Stomach (tissue), 4 donors: ENCODE measurements around the gene ADH7.

Experiments used
- CTCF ChIP-seq, 7 experiments: fragments of 450-650 bp in 4 of 7; fragments of 200-600 bp in 3 of 7; sonication (generic) in 3 of 7; IDR thresholded peaks; one replicate each; pipeline ENCODE4 v1.5.1; 2016 to 2019; ENCODE audit warnings: antibody characterized with exemption in 7 of 7, control low read depth in 2 of 7, mild to moderate bottlenecking in 1 of 7
- EP300 ChIP-seq: sonication (generic); formaldehyde crosslinking; IDR thresholded peaks from one replicate; pipeline ENCODE4 v1.6.1; 2017; ENCODE audit warnings: antibody characterized with exemption
- POLR2A ChIP-seq, 4 donors: fragments of 450-650 bp; IDR thresholded peaks; one replicate each; pipeline ENCODE4 v1.6.1; 2016; ENCODE audit warnings: antibody characterized with exemption in 4 of 4, control low read depth in 2 of 4, mild to moderate bottlenecking in 1 of 4, moderate library complexity in 1 of 4
- POLR2AphosphoS5 ChIP-seq, 3 donors: sonication (generic); formaldehyde crosslinking; IDR thresholded peaks; one replicate each; pipeline ENCODE4 v1.6.1; 2016; ENCODE audit warnings: antibody characterized with exemption in 3 of 3

- TF ChIP-seq POLR2A (IDR thresholded peaks at IDR 0.05) (no peak), CTCF (IDR thresholded peaks at IDR 0.05) (no peak), EP300 (no peak), POLR2AphosphoS5 (IDR thresholded peaks at IDR 0.05) (no peak)
Measured at GRCh38 chr4:99467887-99468286, 32.7 kb upstream of the ADH7 start.
